ENCODE results near the gene CDC27. TPM values are rescaled to one million over a fixed set of nuclear protein-coding genes. Genes with fewer than 3 reads are reported as not detected.
A peak's percentile ranks its signal among the peaks of the same experiment; 100 is the strongest.
"Not testable (repeated sequence)": the region's sequence is repeated elsewhere in the genome, so short reads cannot be mapped to it uniquely, and the experiment has no call there.

Gene CDC27
- total RNA-seq, 1 donor from 2014 or later = 137 TPM

DNA sequence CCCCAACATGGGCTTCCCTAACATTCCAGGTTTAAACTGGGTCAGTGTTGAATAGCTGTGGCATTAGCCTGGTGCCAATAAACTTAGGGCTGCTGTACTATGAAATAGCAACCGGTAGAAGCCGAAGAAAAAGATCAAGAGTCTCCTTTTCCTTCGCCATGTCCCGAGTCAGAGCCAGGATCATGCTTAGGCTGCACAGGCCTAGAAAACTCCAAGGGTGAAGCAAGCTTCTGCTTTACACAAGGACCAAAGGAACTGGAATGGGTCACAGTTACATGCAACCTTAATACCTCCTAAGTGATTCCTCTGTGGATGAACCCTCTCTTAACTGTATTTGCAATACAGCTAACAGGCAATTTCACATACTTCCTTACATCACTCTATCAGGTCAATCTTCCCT lies 115.5 kb downstream of the CDC27 start:
- not testable (repeated sequence) for H3K9me3 ChIP-seq (ENCODE audit: insufficient read depth, low read depth, low read length); H3K4me3 Mint-ChIP-seq (ENCODE audit: unreplicated experiment); H2AFZ ChIP-seq (ENCODE audit: low read depth, low read length); H4K20me1 ChIP-seq (ENCODE audit: insufficient read depth, low read length); DNase-seq (ENCODE audit: low read depth); H3K27ac ChIP-seq (ENCODE audit: low read depth, low read length); H3K27me3 ChIP-seq (ENCODE audit: insufficient read depth, low read length); H3K27me3 Mint-ChIP-seq (ENCODE audit: low read depth, unreplicated experiment); FAIRE-seq; H3K4me2 ChIP-seq (ENCODE audit: low read length); H3K27ac Mint-ChIP-seq (ENCODE audit: unreplicated experiment); H3K4me3 ChIP-seq (ENCODE audit: insufficient read depth, low read depth, low read length); H3K36me3 Mint-ChIP-seq (ENCODE audit: low read depth, unreplicated experiment); H3K36me3 ChIP-seq (ENCODE audit: insufficient read depth, low read length); H3K4me1 ChIP-seq (ENCODE audit: insufficient read depth, low read length); H3K9me3 Mint-ChIP-seq (ENCODE audit: unreplicated experiment); H3K79me2 ChIP-seq (ENCODE audit: insufficient read depth, low read length); H3K9ac ChIP-seq (ENCODE audit: low read length)
- H3K4me1 Mint-ChIP-seq (ENCODE audit: low read depth, unreplicated experiment) = peaks cover 14% of the 10 kb centered on the region

DNA sequence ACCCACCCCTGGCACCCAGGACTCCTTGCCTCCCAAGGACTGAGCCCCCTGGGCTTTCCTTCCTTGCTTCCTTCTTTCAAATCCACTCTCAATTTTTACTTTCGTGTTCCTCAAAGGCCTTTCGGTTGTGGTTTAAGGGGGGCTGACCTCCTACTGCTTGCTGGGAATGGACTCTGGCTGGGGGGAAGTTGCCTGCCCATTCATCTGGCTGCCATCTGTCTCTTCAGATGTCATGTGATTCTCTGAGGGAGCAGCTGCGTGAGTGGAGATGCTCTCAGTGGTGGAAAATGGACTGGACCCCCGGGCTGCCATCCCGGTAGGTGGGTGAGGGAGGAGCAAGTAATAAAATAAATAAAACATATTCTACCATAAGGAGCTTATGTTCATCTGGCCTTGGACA lies 116.2 kb downstream of the CDC27 start:
- Histone ChIP-seq H4K20me1 (ENCODE audit: insufficient read depth, low read length) (no peaks in the 10 kb centered on the region), H3K27me3 (ENCODE audit: insufficient read depth, low read length) (no peaks in the 10 kb centered on the region), H2AFZ (ENCODE audit: low read depth, low read length) (no peak overlapping the region), H3K27ac (ENCODE audit: low read depth, low read length) (no peak overlapping the region), H3K9me3 (ENCODE audit: insufficient read depth, low read depth, low read length) (no peaks in the 10 kb centered on the region), H3K9ac (ENCODE audit: low read length) (no peak overlapping the region), H3K36me3 (ENCODE audit: insufficient read depth, low read length) (no peaks in the 10 kb centered on the region), H3K4me3 (ENCODE audit: insufficient read depth, low read depth, low read length) (no peak overlapping the region), H3K4me2 (ENCODE audit: low read length) (no peak overlapping the region), H3K4me1 (ENCODE audit: insufficient read depth, low read length) (peaks cover 9% of the 10 kb centered on the region), H3K79me2 (ENCODE audit: insufficient read depth, low read length) (no peaks in the 10 kb centered on the region)
- peak; percentile 27 for DNase-seq (ENCODE audit: low read depth)
- no peak for FAIRE-seq
- peaks cover 14% of the 10 kb centered on the region for H3K4me1 Mint-ChIP-seq (ENCODE audit: low read depth, unreplicated experiment)
- H3K27me3 Mint-ChIP-seq (ENCODE audit: low read depth, unreplicated experiment) = no peaks in the 10 kb centered on the region
- no peak for TF ChIP-seq EZH2 (IDR thresholded peaks at IDR 0.05; ENCODE audit: insufficient read depth, low read length)
- TF ChIP-seq CTCF (IDR thresholded peaks at IDR 0.05; ENCODE audit: insufficient read depth, low read depth, low read length) = no peak
- no peaks in the 10 kb centered on the region for H3K9me3 Mint-ChIP-seq (ENCODE audit: unreplicated experiment)
- H3K36me3 Mint-ChIP-seq (ENCODE audit: low read depth, unreplicated experiment) = peaks cover 10% of the 10 kb centered on the region
- H3K4me3 Mint-ChIP-seq (ENCODE audit: unreplicated experiment) = no peak overlapping the region
- no peak overlapping the region for H3K27ac Mint-ChIP-seq (ENCODE audit: unreplicated experiment)

DNA sequence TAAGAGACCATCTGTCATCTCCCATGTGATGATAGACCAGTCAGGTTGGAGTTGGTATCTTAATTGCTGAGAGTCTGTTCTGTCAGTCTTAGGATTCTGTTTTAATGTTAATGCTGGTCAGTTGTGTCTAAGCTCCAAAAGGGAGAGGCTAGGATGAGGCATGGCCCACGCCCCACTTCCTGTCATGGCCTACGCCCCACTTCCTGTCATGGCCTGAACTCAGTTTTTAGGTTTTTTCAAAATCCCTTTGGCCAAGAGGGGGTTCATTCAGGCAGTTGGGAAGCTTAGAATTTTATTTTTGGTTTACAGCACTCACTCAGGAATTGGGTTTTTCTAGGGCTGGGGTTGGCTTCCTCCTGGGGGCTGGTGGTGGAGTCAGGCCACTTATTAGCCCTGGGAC lies 117.9 kb downstream of the CDC27 start:
- H3K9me3 Mint-ChIP-seq (ENCODE audit: unreplicated experiment); H3K27me3 Mint-ChIP-seq (ENCODE audit: low read depth, unreplicated experiment); H3K36me3 ChIP-seq (ENCODE audit: insufficient read depth, low read length); H3K27ac Mint-ChIP-seq (ENCODE audit: unreplicated experiment); H3K36me3 Mint-ChIP-seq (ENCODE audit: low read depth, unreplicated experiment); H3K27me3 ChIP-seq (ENCODE audit: insufficient read depth, low read length); H3K27ac ChIP-seq (ENCODE audit: low read depth, low read length); H3K4me3 ChIP-seq (ENCODE audit: insufficient read depth, low read depth, low read length); FAIRE-seq; H3K4me2 ChIP-seq (ENCODE audit: low read length); H2AFZ ChIP-seq (ENCODE audit: low read depth, low read length); H3K79me2 ChIP-seq (ENCODE audit: insufficient read depth, low read length); H3K9ac ChIP-seq (ENCODE audit: low read length); H3K4me3 Mint-ChIP-seq (ENCODE audit: unreplicated experiment); H4K20me1 ChIP-seq (ENCODE audit: insufficient read depth, low read length); H3K9me3 ChIP-seq (ENCODE audit: insufficient read depth, low read depth, low read length); DNase-seq (ENCODE audit: low read depth): not testable (repeated sequence)
- H3K4me1 Mint-ChIP-seq (ENCODE audit: low read depth, unreplicated experiment) = peaks cover 18% of the 10 kb centered on the region
- peaks cover 13% of the 10 kb centered on the region for H3K4me1 ChIP-seq (ENCODE audit: insufficient read depth, low read length)

DNA sequence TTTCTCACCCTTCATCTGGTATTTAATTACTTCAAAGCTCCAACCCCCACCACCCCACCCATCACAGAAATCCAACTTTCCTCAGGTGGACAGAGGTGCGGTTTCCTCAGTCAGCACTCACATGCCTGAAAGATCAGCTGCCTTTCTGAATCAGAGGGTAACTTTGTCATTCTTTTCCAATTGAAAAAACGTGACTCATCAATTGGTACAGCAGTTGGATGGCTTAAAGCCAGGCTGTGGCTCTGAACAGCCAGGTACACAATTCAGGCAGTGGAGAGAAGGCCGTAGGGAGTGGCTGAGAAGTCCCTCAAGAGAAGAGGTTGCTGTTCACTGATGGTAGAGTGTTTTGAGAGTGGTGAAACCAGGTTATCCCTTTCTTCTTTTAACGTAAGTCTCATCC lies 118.8 kb downstream of the CDC27 start:
- not testable (repeated sequence) for FAIRE-seq; H3K4me3 Mint-ChIP-seq (ENCODE audit: unreplicated experiment); H3K27ac ChIP-seq (ENCODE audit: low read depth, low read length)

More for the DNA sequence above, 118.8 kb downstream of the CDC27 start:
- Histone ChIP-seq H3K4me1 (ENCODE audit: insufficient read depth, low read length) (peaks cover 13% of the 10 kb centered on the region), H3K4me2 (ENCODE audit: low read length) (peak overlapping the region; percentile 39)
- not testable (repeated sequence) for H3K27me3 ChIP-seq (ENCODE audit: insufficient read depth, low read length); H3K27me3 Mint-ChIP-seq (ENCODE audit: low read depth, unreplicated experiment); H3K9ac ChIP-seq (ENCODE audit: low read length); H4K20me1 ChIP-seq (ENCODE audit: insufficient read depth, low read length); H3K36me3 ChIP-seq (ENCODE audit: insufficient read depth, low read length); H3K9me3 ChIP-seq (ENCODE audit: insufficient read depth, low read depth, low read length); H3K4me3 ChIP-seq (ENCODE audit: insufficient read depth, low read depth, low read length); H2AFZ ChIP-seq (ENCODE audit: low read depth, low read length); H3K36me3 Mint-ChIP-seq (ENCODE audit: low read depth, unreplicated experiment); H3K79me2 ChIP-seq (ENCODE audit: insufficient read depth, low read length); H3K9me3 Mint-ChIP-seq (ENCODE audit: unreplicated experiment)
- H3K27ac Mint-ChIP-seq (ENCODE audit: unreplicated experiment) = peak overlapping the region; percentile 34
- DNase-seq (ENCODE audit: low read depth) = peak; percentile 54
- peaks cover 21% of the 10 kb centered on the region for H3K4me1 Mint-ChIP-seq (ENCODE audit: low read depth, unreplicated experiment)

Other genes with a start within 250 kb of the CDC27 start
- gene RPRML, start 210.0 kb downstream of the CDC27 start, total RNA-seq = not detected in 2 replicates
- 22.7 and 38.5 TPM in 2 replicates for gene MYL4, start 20.1 kb upstream of the CDC27 start, total RNA-seq
- 44.0 and 59.2 TPM in 2 replicates for gene ITGB3, start 64.5 kb upstream of the CDC27 start, total RNA-seq
- gene EFCAB13, start 134.7 kb upstream of the CDC27 start, total RNA-seq = 0.66 and 1.4 TPM in 2 replicates